IMR-90 (cell line): ENCODE data around the gene SS18L1. TPM values are rescaled to one million over a fixed set of nuclear protein-coding genes. Genes with fewer than 3 reads are reported as not detected.

ENCODE experiments used
- ATAC-seq: fragments of 200-7000 bp; cut with Tn5 transposase; 2 replicates; pipeline ENCODE4 v1.9.1; 2020; ENCODE audit warnings: low read depth, mild to moderate bottlenecking, moderate library complexity
- BruUV-seq: library from RNA; stranded (reverse); fragments of 400-500 nt; replicated peaks from 2 replicates; lab custom pipeline; 2021; lab: Mats Ljungman, UMichigan
- CTCF ChIA-PET: fragments of 300-600 bp; formaldehyde crosslinking; extraction: SDS; loops from one replicate; lab custom pipeline; 2021; ENCODE audit warnings: antibody characterized with exemption; lab: Yijun Ruan, JAX
- POLR2A ChIA-PET: fragments of 300-600 bp; sonication (Branson Sonifier 250); formaldehyde crosslinking; loops from one replicate; lab custom pipeline; 2022; ENCODE audit warnings: antibody characterized with exemption; ENCODE audit not compliant: unreplicated experiment; lab: Charles Lee
- DNase-seq: peaks from one replicate; pipeline ENCODE4 v3.0.0; 2013
- H2AFZ ChIP-seq: replicated peaks from 2 replicates; pipeline ENCODE3; 2013; ENCODE audit warnings: low read length, mild to moderate bottlenecking; ENCODE audit not compliant: poor library complexity
- H2AK5ac ChIP-seq: 2 replicates; pipeline ENCODE4 v1.6.1; 2013; ENCODE audit warnings: low read depth, low read length, inconsistent platforms
- H2AK9ac ChIP-seq: replicated peaks from 2 replicates; pipeline ENCODE3; 2013; ENCODE audit warnings: mild to moderate bottlenecking, low read depth, low read length, moderate library complexity; ENCODE audit not compliant: poor library complexity
- H2BK120ac ChIP-seq: 2 replicates; pipeline ENCODE4 v1.6.1; 2013; ENCODE audit warnings: low read depth, low read length, inconsistent platforms
- H2BK15ac ChIP-seq: 3 replicates; pipeline ENCODE4 v1.6.1; 2013; ENCODE audit warnings: low read depth, low read length, inconsistent platforms
- H2BK20ac ChIP-seq: 2 replicates; pipeline ENCODE4 v1.6.1; 2013; ENCODE audit warnings: low read depth, mild to moderate bottlenecking, inconsistent platforms, low read length, moderate library complexity
- H2BK5ac ChIP-seq: 2 replicates; pipeline ENCODE4 v1.6.1; 2013; ENCODE audit warnings: mild to moderate bottlenecking, low read depth, low read length, inconsistent platforms; ENCODE audit not compliant: poor library complexity, severe bottlenecking
- H3K14ac ChIP-seq: replicated peaks from 2 replicates; pipeline ENCODE4 v1.6.1; 2013; ENCODE audit warnings: low read depth, low read length, inconsistent platforms
- H3K18ac ChIP-seq: 2 replicates; pipeline ENCODE4 v1.6.1; 2013; ENCODE audit warnings: low read depth, low read length, control low read depth
- H3K23ac ChIP-seq: 2 replicates; pipeline ENCODE4 v1.6.1; 2013; ENCODE audit warnings: low read depth, low read length, inconsistent platforms
- H3K27ac ChIP-seq: 2 replicates; pipeline ENCODE4 v1.5.1; 2013; ENCODE audit warnings: mild to moderate bottlenecking, control low read depth, low read length; ENCODE audit not compliant: insufficient read depth
- H3K27me3 ChIP-seq: 2 replicates; pipeline ENCODE4 v1.6.1; 2013; ENCODE audit warnings: low read length; ENCODE audit not compliant: control insufficient read depth, insufficient read depth
- H3K36me3 ChIP-seq: 2 replicates; pipeline ENCODE4 v1.6.1; 2013; ENCODE audit warnings: low read length, mixed read lengths; ENCODE audit not compliant: control insufficient read depth, insufficient read depth
- H3K4ac ChIP-seq: 2 replicates; pipeline ENCODE4 v1.6.1; 2013; ENCODE audit warnings: low read depth, low read length, inconsistent platforms
- H3K4me1 ChIP-seq: 2 replicates; pipeline ENCODE4 v1.6.1; 2013; ENCODE audit warnings: low read length, mixed read lengths; ENCODE audit not compliant: control insufficient read depth, insufficient read depth
- H3K4me2 ChIP-seq: 2 replicates; pipeline ENCODE4 v1.6.1; 2013; ENCODE audit warnings: low read depth, mild to moderate bottlenecking, control low read depth, low read length, moderate library complexity
- H3K4me3 ChIP-seq: 2 replicates; pipeline ENCODE4 v1.5.1; 2013; ENCODE audit warnings: low read depth, mild to moderate bottlenecking, control low read depth, low read length, moderate library complexity; ENCODE audit not compliant: insufficient read depth
- H3K56ac ChIP-seq: 2 replicates; pipeline ENCODE4 v1.6.1; 2013; ENCODE audit warnings: low read length, inconsistent platforms; ENCODE audit not compliant: insufficient read depth; ENCODE audit errors: extremely low read depth
- H3K79me1 ChIP-seq, 2 experiments: 2 replicates each; pipeline ENCODE4 v1.6.1; 2013; ENCODE audit warnings: low read length in 2 of 2, inconsistent platforms in 1 of 2, low read depth in 1 of 2
- H3K9ac ChIP-seq: 2 replicates; pipeline ENCODE4 v1.6.1; 2013; ENCODE audit warnings: low read depth, low read length, control low read depth
- H3K9me1 ChIP-seq: 2 replicates; pipeline ENCODE4 v1.6.1; 2013; ENCODE audit warnings: low read length, inconsistent platforms; ENCODE audit not compliant: insufficient read depth
- H3K9me3 ChIP-seq: 2 replicates; pipeline ENCODE4 v1.6.1; 2013; ENCODE audit warnings: low read length; ENCODE audit not compliant: control insufficient read depth, insufficient read depth
- H4K20me1 ChIP-seq: 2 replicates; pipeline ENCODE4 v1.6.1; 2013; ENCODE audit warnings: low read length, inconsistent platforms; ENCODE audit not compliant: insufficient read depth
- H4K5ac ChIP-seq: 2 replicates; pipeline ENCODE4 v1.6.1; 2013; ENCODE audit warnings: mild to moderate bottlenecking, low read depth, low read length, control low read depth
- H4K8ac ChIP-seq, 2 experiments: 2 replicates each; pipeline ENCODE4 v1.6.1; 2013; ENCODE audit warnings: low read depth in 2 of 2, low read length in 2 of 2, control low read depth in 1 of 2, inconsistent platforms in 1 of 2
- H4K91ac ChIP-seq: 2 replicates; pipeline ENCODE4 v1.6.1; 2013; ENCODE audit warnings: low read depth, low read length, inconsistent platforms; ENCODE audit not compliant: insufficient read depth
- MXI1 ChIP-seq: IDR thresholded peaks from 2 replicates; pipeline ENCODE4 v1.6.1; 2012; ENCODE audit warnings: low read depth, mild to moderate bottlenecking, low read length, moderate library complexity, borderline replicate concordance
- NFE2L2 ChIP-seq: fragments of 150-350 bp; IDR thresholded peaks from 2 replicates; pipeline ENCODE4 v1.6.1; 2016; ENCODE audit warnings: low read depth, mild to moderate bottlenecking, low read length
- POLR2A ChIP-seq: IDR thresholded peaks from 2 replicates; pipeline ENCODE4 v1.6.1; 2012; ENCODE audit warnings: mild to moderate bottlenecking, low read depth, low read length
- SMC3 ChIP-seq: fragments of 150-350 bp; IDR thresholded peaks from 2 replicates; pipeline ENCODE4 v1.6.1; 2016; ENCODE audit warnings: low read depth, mild to moderate bottlenecking, antibody characterized with exemption, low read length, moderate library complexity
- USF2 ChIP-seq: fragments of 150-350 bp; IDR thresholded peaks from 2 replicates; pipeline ENCODE4 v1.6.1; 2017; ENCODE audit warnings: mild to moderate bottlenecking, antibody characterized with exemption, low read length, low read depth
- WGBS, 2 experiments: methylation state at CpG; one replicate each; pipeline versions ENCODE4 v1.1.5 to v1.1.7; 2013; ENCODE audit warnings: missing lambda C conversion rate in 2 of 2; ENCODE audit not compliant: insufficient read length in 1 of 2; ENCODE audit errors: extremely low coverage in 2 of 2; 5-methylcytosine and 5-hydroxymethylcytosine counted together
- dilution Hi-C: fragments of 300-500 bp; cut with HindIII; formaldehyde crosslinking; loops from one replicate; pipeline ENCODE4 v1.14.3; 2018; ENCODE audit warnings: low sequenced_read_pairs; ENCODE audit not compliant: unreplicated experiment
- in situ Hi-C: fragments of 300-500 bp; cut with MboI; formaldehyde crosslinking; loops from 3 replicates; pipeline ENCODE4 v1.14.3; 2019; ENCODE audit warnings: low sequenced_read_pairs, inconsistent platforms, mixed read lengths
- intact Hi-C: fragments of 100-400 bp; cut with micrococcal nuclease; formaldehyde crosslinking; loops from 2 replicates; pipeline ENCODE4 v1.10.0; 2022
- polyA plus RNA-seq, 3 experiments: library from polyadenylated mRNA; depleted of rRNA; stranded (reverse); fragments of >200 nt; gene quantifications; 2 replicates each; pipeline ENCODE4 v1.2.3, GENCODE V29; 2012; ENCODE audit warnings: low replicate concordance in 1 of 3
- total RNA-seq: library from RNA; depleted of rRNA; stranded (reverse); fragments of >200 nt; gene quantifications from 2 replicates; pipeline ENCODE4 v1.2.3, GENCODE V29; 2012

The SS18L1 gene
- total and polyA plus RNA-seq, 2 of the 4 experiments (the other 2 are of a cell fraction), result 8.1 to 12.2 TPM

GRCh38 chr20:62186096-62186426 is 42.5 kb downstream of the SS18L1 start (continued):
- no peak for TF ChIP-seq SMC3

- intact Hi-C loops, result loop anchor here (10.0 kb wide), 1 partner anchor 68 kb away; no protein-coding TSS in a partner anchor
- no peak overlapping the region for H2BK120ac ChIP-seq
- H4K20me1 ChIP-seq, result peaks cover 22% of the 10 kb centered on the region; the same call in 1 of the 2 replicates
- dilution Hi-C loops, result no loop called here
- no peak overlapping the region for H2AK5ac ChIP-seq
- no peak overlapping the region; the same call in 2 of the 3 replicates for H2BK15ac ChIP-seq
- no CpG with 5 or more reads among the region's 13 CpGs for WGBS, 2 experiments
- no peak overlapping the region for H3K56ac ChIP-seq
- no peak for TF ChIP-seq POLR2A
- no peak for TF ChIP-seq USF2
- no peak for TF ChIP-seq NFE2L2
- TF ChIP-seq MXI1, result no peak
- no peak overlapping the region for H3K9ac ChIP-seq
- no peak overlapping the region for H4K8ac ChIP-seq
- no peak overlapping the region for H3K4me2 ChIP-seq
- H4K91ac ChIP-seq, result no peak overlapping the region
- no peak overlapping the region for H2BK5ac ChIP-seq
- H3K18ac ChIP-seq, result no peak overlapping the region
- H3K4me3 ChIP-seq, result no peak overlapping the region
- H3K27me3 ChIP-seq, result no peaks in the 10 kb centered on the region
- no peak overlapping the region for H2AFZ ChIP-seq
- H3K23ac ChIP-seq, result no peak overlapping the region
- DNase-seq (peak; percentile 37), ATAC-seq (no peak)
- H3K4ac ChIP-seq, result no peak overlapping the region
- peaks cover 27 to 60% of the 10 kb centered on the region in 2 experiments for H3K79me1 ChIP-seq
- no peak overlapping the region for H2BK20ac ChIP-seq
- H3K14ac ChIP-seq, result no peak overlapping the region; the same call in 1 of the 2 replicates
- H3K27ac ChIP-seq, result no peak overlapping the region
- H2AK9ac ChIP-seq, result no peak overlapping the region
- POLR2A ChIA-PET, result no interaction called here
- no peaks in the 10 kb centered on the region for H3K9me3 ChIP-seq
- peaks cover 8% of the 10 kb centered on the region; the same call in 1 of the 2 replicates for H3K9me1 ChIP-seq
- CTCF ChIA-PET, result interaction anchor here (1.4 kb wide), 1 partner anchor 176 kb away, joined by 4 read pairs; no protein-coding TSS in a partner anchor
- TSS peak; percentile 9 for BruUV-seq
- in situ Hi-C loops, result no loop called here
- H4K5ac ChIP-seq, result no peak overlapping the region
- peaks cover 7% of the 10 kb centered on the region for H3K4me1 ChIP-seq
- H3K36me3 ChIP-seq, result peaks cover 10% of the 10 kb centered on the region
These were observed 43.6 kb downstream of the SS18L1 start for GRCh38 chr20:62186887-62187866.
